GM18858 (cell line): ENCODE measurements around the gene PCNX2.

ENCODE experiments used
- ATAC-seq: cut with Tn5 transposase; IDR thresholded peaks from one replicate; pipeline ENCODE4 v1.9.1; 2021; ENCODE audit not compliant: unreplicated experiment

Gene PCNX2, protein sequence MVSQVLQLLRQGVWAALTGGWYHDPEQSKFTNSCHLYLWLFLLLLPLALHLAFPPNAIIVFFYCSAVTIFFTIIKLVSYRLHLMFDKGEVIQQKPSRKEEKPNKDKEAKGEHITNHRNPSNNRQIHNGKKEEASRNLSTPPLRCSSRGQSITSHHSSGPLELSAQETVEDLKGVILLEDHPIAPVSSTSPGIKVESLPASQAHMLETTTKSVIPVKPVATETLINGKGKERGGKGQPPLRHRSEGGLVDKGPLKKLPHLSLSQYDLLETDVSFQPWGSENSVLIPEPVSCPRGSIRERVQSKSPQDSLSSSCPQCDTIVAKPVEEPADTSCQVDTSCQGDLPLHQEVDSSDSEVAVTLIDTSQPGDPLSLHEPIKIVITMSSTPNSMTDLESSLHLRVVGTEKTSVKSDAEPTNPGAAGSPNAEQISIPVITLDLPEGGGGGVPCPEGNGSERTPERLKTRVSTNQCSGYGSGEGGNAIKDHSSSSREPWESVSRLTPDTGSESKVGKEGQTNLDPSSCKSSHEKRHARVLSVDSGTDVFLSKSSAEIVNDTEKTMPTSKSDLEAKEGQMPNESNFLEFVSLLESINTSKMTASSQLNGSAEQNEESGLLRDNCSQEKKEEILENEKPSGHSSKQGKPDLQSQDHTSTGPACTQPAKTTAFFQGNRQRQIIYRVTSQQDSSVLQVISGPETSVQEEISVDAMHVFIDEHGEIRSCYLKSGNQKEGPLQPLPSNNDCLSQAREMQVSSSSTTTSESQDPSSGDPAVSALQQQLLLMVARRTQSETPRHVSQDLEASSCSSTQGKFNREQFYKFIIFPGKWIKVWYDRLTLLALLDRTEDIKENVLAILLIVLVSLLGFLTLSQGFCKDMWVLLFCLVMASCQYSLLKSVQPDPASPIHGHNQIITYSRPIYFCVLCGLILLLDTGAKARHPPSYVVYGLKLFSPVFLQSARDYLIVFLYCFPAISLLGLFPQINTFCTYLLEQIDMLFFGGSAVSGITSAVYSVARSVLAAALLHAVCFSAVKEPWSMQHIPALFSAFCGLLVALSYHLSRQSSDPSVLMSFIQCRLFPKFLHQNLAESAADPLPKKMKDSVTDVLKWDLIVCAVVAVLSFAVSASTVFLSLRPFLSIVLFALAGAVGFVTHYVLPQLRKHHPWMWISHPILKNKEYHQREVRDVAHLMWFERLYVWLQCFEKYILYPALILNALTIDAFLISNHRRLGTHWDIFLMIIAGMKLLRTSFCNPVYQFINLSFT (N-terminal part only)

DNA sequence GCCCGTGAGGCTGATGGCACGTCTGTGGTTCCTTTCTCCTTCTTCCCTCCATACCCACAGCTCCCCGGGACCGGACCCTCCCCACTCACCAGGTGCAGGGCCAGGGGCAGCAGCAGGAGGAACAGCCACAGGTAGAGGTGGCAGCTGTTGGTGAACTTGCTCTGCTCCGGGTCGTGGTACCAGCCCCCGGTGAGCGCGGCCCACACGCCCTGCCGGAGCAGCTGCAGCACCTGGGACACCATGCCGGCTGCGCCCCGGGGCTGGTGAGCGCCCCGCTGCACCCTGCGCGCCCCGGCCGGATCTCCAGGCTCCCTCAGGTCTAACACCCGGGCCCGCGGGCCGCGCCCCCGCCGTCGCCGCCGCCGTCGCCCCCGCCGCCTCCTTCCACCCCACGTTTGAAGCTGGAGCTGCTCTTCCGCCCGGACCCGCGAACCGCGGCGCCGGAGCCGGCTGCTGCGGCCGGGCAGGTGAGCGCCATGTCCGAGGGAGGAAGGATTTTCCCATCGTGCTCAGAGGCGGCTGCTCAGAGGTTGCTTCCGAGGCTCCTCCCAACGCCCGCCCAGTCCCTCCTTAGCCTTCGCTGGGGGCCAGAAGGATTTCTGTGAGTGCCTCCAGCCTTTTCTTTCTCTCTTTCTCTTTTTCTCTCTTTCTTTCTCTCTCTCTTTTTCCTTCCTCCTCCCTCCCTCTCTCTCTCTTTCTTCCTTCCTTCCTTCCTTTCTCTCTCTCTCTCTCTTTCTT lies at the start of gene PCNX2:
Gene PCNX2 (minus strand): TSS at position 489 of the 738 bp plus-strand sequence. CDS start 247 bp downstream, at position 242.
- ATAC-seq: peak; percentile 87

DNA sequence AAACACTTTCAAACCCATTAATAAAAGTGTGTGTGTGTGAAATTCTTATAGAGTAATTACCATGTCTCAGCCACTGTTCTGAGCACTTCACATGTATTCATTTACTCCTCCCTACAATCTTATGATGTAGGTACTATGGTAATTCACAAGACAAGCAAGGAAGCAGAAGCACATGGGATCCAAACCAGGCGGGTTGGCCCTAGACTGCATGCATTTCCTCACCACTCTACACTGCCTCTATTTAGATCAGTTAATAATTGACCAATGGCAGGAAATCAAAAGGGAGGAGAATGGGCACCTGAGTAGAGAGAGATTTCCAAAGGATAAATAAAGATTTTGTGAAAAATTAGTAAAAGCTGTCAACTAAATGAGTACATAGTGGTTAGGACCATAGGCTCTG lies 47.7 kb upstream of the PCNX2 start:
- ATAC-seq: no peak

DNA sequence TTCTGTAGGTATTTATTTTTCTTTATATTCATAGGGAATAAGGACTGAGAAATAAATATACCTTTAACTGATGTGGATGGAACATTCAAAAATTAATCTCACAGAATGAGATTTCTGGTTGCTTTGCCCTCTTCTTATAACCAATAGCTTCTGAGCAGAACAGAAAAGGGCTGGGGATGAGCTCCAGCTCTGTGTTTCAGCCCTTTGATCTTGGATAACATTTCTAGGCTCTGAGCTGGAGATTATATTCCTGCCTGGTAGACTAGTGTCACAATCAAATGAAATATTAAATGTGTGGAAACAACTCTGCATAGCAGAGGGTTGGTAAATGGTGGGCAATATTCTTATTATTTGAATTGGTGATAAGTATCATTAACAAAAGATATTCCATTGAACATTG lies 46.6 kb upstream of the PCNX2 start:
- no peak for ATAC-seq

DNA sequence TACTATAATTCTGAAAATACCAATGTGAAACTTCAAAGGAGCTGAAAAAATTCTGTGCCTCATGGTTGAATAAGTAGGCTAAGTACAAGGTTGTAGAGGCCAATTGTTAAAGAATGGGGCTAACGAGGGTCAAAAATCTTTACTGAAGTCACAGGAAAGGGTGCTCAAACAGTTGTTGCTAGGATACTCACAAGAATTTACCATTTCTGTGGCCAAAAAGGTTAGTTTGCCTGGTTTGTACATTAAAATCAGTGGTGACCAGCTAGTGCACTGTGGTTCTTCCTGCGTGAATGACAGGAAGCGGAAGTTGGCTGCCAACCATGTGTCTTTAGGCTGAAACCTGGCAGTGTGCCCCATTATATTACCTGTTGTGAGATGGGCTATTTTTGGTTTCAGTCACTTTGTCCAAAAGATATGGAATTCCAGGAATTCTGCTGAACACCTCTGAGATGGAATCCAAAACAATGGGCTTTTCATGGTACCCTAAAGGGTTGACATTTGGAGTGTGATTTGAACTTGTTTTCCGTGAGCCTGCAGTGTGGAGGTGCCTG lies 45.5 kb upstream of the PCNX2 start:
- no peak for ATAC-seq

DNA sequence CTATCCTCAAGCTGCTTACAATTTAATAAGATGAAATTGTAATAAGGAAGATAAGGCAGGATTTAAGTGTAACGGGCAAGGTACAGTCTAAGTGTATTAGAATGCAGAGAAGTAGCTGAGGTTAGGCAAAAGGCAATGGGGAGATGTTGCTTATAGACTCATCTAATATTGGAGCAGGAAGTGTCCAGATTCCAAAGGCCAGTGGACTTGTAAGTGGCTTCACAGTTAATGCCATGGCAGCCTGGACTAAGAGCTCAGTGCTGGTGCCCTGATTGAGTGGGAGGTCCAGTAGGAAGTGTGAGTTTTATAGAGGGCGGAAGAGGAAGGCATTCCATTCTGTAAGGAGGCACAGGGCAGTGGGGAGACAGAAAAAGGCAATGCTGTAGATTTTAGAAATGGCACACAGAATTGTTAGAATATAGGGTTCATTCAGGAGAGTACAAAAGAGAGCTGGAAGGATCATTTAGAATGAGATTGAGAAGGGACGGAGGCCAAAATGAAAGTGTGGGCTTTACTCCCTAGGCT lies 44.6 kb upstream of the PCNX2 start:
- ATAC-seq: no peak

DNA sequence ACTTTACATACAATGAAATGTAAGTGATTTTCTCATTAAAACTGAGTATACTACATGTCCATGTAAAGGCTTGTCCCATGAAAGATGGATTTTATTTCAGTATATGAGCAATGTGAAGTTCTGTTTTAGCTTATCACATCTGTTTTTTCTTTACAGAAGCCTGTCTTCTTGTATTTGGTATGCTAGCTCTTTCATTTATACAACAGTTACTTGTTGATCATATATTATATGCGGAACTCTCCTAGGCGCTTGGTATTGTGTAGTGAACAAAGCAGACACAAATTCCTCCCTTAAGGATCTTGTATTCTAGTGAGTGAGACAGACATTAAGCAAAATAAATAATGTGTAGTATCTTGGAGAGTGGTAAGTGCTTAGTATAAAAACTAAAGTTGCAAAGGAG lies 42.6 kb upstream of the PCNX2 start:
- ATAC-seq: no peak

DNA sequence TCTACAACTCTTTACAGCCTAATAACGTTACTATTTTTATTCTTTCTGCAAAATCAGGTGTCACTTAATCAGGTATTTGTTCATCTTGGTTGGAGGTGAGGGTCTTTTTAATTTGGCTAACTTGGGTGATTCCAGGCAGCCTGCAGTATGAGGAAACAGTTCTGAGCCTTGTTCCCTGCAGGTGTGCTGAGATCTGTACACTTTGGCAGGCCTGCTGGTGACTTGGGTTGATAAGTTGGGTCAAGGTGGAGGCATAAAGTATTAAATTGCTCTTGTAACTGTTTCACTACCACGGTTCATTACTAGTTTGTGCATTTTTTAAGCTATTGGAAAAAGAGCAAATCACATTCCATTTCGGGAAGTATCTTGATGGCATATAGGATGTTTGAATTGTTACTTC lies 42.0 kb upstream of the PCNX2 start:
- ATAC-seq: no peak

DNA sequence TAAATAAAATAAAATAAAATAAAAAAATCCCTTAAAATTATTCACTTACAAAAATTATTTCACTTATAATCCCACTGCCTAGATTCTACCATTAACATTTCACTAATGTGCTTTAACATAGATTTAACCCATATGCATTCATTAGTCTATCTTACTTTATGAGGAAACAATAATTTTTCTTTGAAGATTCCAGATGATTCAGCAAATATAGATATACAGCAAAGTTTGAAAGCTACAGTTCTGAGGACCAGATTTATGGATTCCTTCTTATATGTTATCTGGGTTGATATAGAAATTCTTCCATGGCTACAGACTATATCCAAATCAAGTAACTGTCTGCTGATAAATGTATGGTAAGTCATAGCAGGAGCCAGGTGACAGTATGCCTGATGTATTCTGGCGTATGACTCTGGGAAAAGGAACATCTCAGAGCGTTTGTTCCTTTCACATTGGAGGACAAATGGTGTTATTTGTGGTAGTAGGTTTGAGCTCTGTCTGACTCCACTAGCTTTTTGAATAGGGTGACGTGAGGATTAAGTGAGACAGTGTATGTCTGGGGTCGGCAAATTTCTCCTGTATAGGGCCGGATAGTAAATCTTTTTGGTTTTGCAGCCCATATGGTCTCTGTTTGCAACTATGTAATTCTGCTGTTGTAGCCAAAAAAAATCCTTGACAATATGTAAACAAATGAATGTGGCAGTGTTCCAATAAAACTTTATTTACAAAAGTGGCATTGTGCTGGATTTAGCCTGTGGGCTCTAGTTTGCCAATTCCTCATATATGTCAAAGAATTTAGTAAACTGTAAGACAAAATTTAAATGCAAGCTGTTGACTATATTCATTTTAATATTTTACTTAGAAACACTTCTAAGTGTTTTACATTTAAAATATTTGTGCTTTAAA lies 41.3 kb upstream of the PCNX2 start:
- no peak for ATAC-seq

DNA sequence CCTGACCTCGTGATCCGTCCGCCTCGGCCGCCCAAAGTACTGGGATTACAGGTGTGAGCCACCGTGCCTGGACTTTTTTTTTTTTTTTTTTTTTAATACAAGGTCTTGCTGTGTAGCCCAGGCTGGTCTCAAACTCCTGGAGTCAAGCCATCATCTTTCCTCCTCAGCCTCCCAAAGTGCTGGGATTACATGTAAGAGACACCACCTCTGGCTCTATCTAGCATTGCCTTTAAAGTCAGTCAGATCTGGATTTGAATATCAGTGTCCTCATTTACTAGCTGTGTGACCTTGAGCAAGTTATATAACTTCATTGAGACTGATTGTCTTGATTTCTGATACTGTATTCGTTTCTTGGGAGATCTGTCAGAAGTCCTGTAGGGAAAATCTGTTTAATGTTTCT lies 38.6 kb upstream of the PCNX2 start:
- ATAC-seq: no peak

DNA sequence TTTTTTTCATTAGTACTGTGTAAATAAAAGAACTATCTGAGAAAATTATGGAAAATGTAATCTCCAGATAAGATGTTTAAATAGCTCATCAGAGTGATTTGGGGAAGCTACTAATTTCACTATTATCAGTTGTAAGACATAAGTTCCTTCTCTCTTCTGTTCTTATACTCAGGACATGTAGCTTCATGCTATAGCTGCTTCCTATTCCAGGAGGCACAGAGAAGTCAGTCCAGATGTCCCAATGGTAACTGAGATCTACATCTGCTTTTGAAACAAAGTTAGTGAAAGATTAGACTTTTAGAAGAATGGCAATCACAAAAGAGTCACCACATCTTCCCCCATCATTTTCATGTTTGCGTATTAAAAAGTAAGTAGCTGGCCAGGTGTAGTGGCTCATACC lies 37.6 kb upstream of the PCNX2 start:
- ATAC-seq: no peak

DNA sequence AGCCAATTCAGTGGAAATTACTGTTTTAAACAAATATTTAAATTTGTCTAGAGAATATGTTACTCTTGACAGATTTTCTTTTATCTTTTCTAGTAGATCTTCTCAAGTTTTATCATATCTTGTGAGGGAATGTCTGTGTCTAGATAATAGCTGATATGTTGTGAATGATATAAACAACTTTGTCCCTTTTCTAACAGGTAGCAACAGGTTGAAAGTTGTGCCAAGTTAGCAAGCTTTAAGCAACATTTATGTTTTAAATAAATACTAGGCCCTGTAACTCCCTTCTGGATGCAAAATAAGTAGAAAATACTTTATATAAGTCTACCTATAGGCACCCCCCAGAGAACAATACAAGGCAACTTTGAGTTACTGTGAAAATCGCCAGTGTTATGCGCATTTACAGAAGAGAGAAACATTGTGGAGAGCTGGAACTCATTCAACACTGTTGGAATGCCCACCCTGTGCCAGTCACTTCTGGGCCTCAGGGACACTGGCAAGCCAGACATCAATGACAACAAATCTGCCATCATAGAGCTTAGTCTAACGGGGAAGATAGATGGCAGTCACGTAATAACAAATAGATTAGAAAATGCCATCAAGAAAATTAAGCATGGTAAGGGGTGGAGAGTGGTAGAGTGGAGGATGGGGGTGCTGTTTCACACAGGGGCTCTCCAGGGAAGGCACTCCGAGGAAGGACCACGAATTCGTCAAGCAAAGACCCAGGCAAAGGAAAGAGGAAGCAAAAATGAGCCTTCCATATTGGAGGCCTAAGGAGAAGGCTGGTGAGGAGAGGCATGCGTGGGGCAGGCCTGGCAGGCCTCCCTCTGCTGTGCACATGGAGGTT lies 36.4 kb upstream of the PCNX2 start:
- no peak for ATAC-seq

DNA sequence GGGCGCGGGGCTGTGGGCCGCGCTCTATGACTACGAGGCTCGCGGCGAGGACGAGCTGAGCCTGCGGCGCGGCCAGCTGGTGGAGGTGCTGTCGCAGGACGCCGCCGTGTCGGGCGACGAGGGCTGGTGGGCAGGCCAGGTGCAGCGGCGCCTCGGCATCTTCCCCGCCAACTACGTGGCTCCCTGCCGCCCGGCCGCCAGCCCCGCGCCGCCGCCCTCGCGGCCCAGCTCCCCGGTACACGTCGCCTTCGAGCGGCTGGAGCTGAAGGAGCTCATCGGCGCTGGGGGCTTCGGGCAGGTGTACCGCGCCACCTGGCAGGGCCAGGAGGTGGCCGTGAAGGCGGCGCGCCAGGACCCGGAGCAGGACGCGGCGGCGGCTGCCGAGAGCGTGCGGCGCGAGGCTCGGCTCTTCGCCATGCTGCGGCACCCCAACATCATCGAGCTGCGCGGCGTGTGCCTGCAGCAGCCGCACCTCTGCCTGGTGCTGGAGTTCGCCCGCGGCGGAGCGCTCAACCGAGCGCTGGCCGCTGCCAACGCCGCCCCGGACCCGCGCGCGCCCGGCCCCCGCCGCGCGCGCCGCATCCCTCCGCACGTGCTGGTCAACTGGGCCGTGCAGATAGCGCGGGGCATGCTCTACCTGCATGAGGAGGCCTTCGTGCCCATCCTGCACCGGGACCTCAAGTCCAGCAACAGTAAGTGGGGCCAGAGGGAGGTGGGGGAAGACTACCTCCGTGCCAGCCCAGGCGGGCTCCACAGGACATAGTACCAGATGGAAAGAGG lies 32.8 kb upstream of the PCNX2 start:
- peak; percentile 14 for ATAC-seq

DNA sequence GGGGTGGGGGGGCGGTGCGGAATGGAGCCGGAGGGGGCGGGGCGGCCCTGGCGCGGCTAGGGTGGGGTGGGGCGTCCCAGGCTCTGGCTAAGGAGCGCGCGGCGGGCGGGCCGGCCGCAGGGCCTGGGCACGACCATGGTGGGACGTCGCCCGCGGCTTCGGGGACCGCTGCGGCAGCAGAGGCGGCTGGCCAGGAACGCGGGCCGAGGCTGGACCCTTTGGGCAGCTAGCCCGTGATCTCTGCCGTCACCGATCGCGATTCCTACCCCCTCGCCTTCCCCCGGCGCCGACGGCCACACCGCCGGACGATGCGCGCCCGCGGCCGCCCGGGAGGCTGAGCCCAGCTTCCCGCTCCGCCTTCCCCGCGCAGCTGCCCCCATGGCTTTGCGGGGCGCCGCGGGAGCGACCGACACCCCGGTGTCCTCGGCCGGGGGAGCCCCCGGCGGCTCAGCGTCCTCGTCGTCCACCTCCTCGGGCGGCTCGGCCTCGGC lies 32.2 kb upstream of the PCNX2 start, which contains the start of gene MAP3K21:
Gene MAP3K21 (plus strand): TSS at position 74 of the 491 bp plus-strand sequence. CDS start 305 bp downstream, at position 379.
- peak; percentile 22 for ATAC-seq

DNA sequence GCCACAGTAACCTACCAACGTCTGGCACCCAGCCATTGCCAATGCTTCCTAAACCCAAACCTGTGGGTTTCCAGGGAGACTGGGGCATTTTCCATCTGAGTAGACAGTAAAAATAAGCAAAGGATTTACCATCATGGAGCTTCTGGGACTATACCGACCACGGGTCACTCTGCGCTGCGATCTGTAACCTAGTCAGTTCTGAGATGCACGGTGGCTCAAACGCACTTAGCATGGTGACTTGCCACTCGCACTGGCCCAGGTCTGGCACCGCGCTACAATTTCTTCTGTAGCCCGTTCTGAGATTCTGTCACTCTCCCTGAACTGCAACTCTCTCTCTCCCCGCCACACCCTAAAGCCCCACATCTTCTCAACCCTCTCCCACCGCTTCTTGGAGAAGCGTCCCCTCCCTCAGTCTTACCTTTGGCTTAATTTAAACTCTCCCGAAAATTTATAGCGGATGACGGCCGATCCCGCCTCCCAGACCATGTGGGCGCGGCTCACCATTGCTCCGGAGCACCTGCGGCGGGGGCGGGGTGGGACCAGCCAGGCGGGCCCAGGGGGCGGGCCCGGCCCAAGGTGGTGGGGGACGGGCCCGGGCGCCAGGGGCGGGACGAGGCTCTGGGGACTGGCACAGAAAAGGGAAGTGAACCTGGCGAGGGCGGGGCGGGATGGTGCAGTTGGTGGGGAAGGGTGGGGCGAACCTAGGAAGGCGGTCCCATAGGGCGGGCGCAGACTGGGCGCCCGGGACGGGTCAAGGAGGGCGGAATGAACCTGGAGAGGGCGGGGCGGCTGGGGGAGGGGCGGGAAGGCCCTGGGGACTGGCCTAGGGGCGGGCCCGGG lies 31.5 kb upstream of the PCNX2 start:
- peak; percentile 75 for ATAC-seq

DNA sequence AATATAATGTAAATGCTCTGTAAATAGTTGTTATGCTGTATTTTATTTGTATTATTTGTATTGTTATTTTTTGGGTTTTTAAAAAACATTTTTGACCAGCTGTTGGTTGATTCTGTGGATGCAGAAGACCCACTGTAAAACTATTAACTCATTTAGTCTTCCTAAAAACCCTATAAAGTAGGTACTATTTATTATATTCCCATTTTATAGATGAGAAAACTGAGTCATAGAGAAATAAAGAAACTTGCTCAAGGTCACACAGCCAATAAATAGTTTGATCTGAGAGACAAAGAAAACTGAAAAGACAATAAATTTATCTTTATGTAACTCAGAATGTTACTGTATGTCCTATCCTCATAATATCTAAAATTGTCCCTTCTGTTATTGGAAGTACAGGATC lies 30.8 kb upstream of the PCNX2 start:
- ATAC-seq: no peak

DNA sequence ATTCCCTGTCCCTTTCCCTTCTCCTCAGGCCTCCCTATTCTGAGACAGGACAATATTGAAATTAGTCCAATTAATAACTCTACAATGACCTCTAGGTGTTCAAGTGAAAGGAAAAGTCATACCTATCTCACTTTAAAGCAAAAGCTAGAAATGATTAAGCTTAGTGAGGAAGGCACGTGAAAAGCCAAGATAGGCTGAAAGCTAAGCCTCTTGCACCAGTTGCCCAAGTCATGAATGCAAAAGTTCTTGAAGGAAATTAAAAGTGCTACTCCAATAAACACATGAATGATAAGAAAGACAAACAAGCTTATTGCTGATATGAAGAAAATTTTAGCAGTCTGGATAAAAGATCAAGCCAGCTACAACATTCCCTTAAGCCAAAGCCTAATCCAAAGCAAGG lies 28.2 kb upstream of the PCNX2 start:
- ATAC-seq: no peak
